ENCODE results near the gene MARCHF10. TPM values are rescaled to one million over a fixed set of nuclear protein-coding genes. Genes with fewer than 3 reads are reported as not detected.

MARCHF10 gene
- total RNA-seq, 1 experiment from 2014 or later, result not detected

- Mint-ChIP-seq H3K4me1 (ENCODE audit: insufficient read depth, unreplicated experiment) (peaks cover 22% of the 10 kb centered on the region), H3K9me3 (ENCODE audit: unreplicated experiment) (peaks cover 5% of the 10 kb centered on the region), H3K27ac (ENCODE audit: low read depth, unreplicated experiment) (no peak overlapping the region), H3K27me3 (ENCODE audit: insufficient read depth, unreplicated experiment) (no peaks in the 10 kb centered on the region), H3K36me3 (ENCODE audit: insufficient read depth, unreplicated experiment) (no peaks in the 10 kb centered on the region), H3K4me3 (ENCODE audit: unreplicated experiment) (no peak overlapping the region)
- no TSS peak for BruUV-seq (replicated peaks)
- intact Hi-C loops (cut with micrococcal nuclease), result no loop called here
- TF ChIP-seq, protein P1, sequence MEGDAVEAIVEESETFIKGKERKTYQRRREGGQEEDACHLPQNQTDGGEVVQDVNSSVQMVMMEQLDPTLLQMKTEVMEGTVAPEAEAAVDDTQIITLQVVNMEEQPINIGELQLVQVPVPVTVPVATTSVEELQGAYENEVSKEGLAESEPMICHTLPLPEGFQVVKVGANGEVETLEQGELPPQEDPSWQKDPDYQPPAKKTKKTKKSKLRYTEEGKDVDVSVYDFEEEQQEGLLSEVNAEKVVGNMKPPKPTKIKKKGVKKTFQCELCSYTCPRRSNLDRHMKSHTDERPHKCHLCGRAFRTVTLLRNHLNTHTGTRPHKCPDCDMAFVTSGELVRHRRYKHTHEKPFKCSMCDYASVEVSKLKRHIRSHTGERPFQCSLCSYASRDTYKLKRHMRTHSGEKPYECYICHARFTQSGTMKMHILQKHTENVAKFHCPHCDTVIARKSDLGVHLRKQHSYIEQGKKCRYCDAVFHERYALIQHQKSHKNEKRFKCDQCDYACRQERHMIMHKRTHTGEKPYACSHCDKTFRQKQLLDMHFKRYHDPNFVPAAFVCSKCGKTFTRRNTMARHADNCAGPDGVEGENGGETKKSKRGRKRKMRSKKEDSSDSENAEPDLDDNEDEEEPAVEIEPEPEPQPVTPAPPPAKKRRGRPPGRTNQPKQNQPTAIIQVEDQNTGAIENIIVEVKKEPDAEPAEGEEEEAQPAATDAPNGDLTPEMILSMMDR (IDR thresholded peaks at IDR 0.05; ENCODE audit: unreplicated experiment), result no peak
- DNase-seq (ENCODE audit: unreplicated experiment), result no peak
- ChIA-PET POLR2A (no interaction called here), CTCF (no interaction called here)
Measured at GRCh38 chr17:62666061-62666800, 141.9 kb downstream of the MARCHF10 start.

DNA sequence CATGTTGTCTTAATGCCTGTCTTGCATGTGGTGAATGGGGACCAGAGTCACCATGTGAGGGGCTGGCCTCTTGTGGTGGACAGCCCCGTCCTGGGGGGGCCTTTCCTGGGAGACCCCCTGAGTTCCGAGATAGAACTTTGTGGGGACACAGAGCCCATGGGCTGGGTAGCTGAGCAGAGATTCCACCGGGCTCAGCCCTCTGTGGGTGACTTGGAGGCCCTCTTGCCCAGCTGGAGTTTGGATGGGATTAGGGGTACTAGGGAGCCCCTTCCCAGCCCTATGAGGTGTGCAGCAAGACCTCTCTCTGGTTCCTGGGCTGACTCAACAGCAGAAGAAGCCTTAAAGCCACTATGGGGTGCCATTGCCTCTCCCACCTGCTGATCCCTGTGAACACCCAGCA is 142.5 kb downstream of the MARCHF10 start:
- BruUV-seq (replicated peaks), result no TSS peak
- POLR2A ChIA-PET, result no interaction called here
- Mint-ChIP-seq H3K4me3 (ENCODE audit: unreplicated experiment) (no peak overlapping the region), H3K27ac (ENCODE audit: low read depth, unreplicated experiment) (no peak overlapping the region), H3K27me3 (ENCODE audit: insufficient read depth, unreplicated experiment) (no peaks in the 10 kb centered on the region), H3K4me1 (ENCODE audit: insufficient read depth, unreplicated experiment) (peaks cover 21% of the 10 kb centered on the region), H3K9me3 (ENCODE audit: unreplicated experiment) (peaks cover 12% of the 10 kb centered on the region), H3K36me3 (ENCODE audit: insufficient read depth, unreplicated experiment) (no peaks in the 10 kb centered on the region)
- TF ChIP-seq, protein P1 (IDR thresholded peaks at IDR 0.05; ENCODE audit: unreplicated experiment), result no peak
- no peak for DNase-seq (ENCODE audit: unreplicated experiment)
- intact Hi-C loops (cut with micrococcal nuclease), result no loop called here
- CTCF ChIA-PET, result no interaction called here

- TF ChIP-seq, protein P1 (IDR thresholded peaks at IDR 0.05; ENCODE audit: unreplicated experiment), result no peak
- BruUV-seq (replicated peaks), result no TSS peak
- CTCF ChIA-PET, result no interaction called here
- POLR2A ChIA-PET, result no interaction called here
- Mint-ChIP-seq H3K4me1 (ENCODE audit: insufficient read depth, unreplicated experiment) (peaks cover 17% of the 10 kb centered on the region), H3K27me3 (ENCODE audit: insufficient read depth, unreplicated experiment) (no peaks in the 10 kb centered on the region), H3K4me3 (ENCODE audit: unreplicated experiment) (no peak overlapping the region), H3K27ac (ENCODE audit: low read depth, unreplicated experiment) (no peak overlapping the region), H3K36me3 (ENCODE audit: insufficient read depth, unreplicated experiment) (no peaks in the 10 kb centered on the region), H3K9me3 (ENCODE audit: unreplicated experiment) (peaks cover 13% of the 10 kb centered on the region)
- intact Hi-C loops (cut with micrococcal nuclease), result no loop called here
- no peak for DNase-seq (ENCODE audit: unreplicated experiment)
Measured at GRCh38 chr17:62664336-62665120, 143.6 kb downstream of the MARCHF10 start.

GRCh38 chr17:62663304-62663703 is 144.8 kb downstream of the MARCHF10 start:
- H3K27ac Mint-ChIP-seq (ENCODE audit: low read depth, unreplicated experiment), result no peak overlapping the region
- intact Hi-C loops (cut with micrococcal nuclease), result no loop called here
- BruUV-seq (replicated peaks), result no TSS peak
- H3K9me3 Mint-ChIP-seq (ENCODE audit: unreplicated experiment), result peaks cover 13% of the 10 kb centered on the region
- DNase-seq (ENCODE audit: unreplicated experiment), result no peak
- H3K4me1 Mint-ChIP-seq (ENCODE audit: insufficient read depth, unreplicated experiment), result peaks cover 10% of the 10 kb centered on the region
- no peaks in the 10 kb centered on the region for H3K27me3 Mint-ChIP-seq (ENCODE audit: insufficient read depth, unreplicated experiment)
- H3K4me3 Mint-ChIP-seq (ENCODE audit: unreplicated experiment), result no peak overlapping the region
- ChIA-PET CTCF (no interaction called here), POLR2A (interaction anchor here (0.7 kb wide), 1 partner anchor 493 kb away, joined by 3 read pairs; no protein-coding TSS in a partner anchor)
- TF ChIP-seq, protein P1 (IDR thresholded peaks at IDR 0.05; ENCODE audit: unreplicated experiment), result no peak
- H3K36me3 Mint-ChIP-seq (ENCODE audit: insufficient read depth, unreplicated experiment), result no peaks in the 10 kb centered on the region
